ENCODE results near the gene TCFL5.
A peak's percentile ranks its signal among the peaks of the same experiment; 100 is the strongest.

- TF ChIP-seq CTCF (IDR thresholded peaks at IDR 0.05 in 2 of 3, conservative IDR thresholded peaks at IDR 0.05 in 1 of 3; ENCODE audit: control insufficient read depth in 2 of 3, extremely low read depth in 1 of 3, insufficient read depth in 1 of 3, low read depth in 3 of 3, low read length in 3 of 3) (peak in 2 of 3 experiments; percentile 4 to 21; a peak in 1 of 6 replicates), KDM1A (IDR thresholded peaks at IDR 0.05; ENCODE audit: borderline replicate concordance) (no peak), FOXM1 (IDR thresholded peaks at IDR 0.05; ENCODE audit: low read depth, low read length) (no peak)
Observed at GRCh38 chr20:62832212-62832922, 29.3 kb downstream of the TCFL5 start.
